ENCODE results near the gene FNDC3A. TPM values are rescaled to one million over a fixed set of nuclear protein-coding genes. Genes with fewer than 3 reads are reported as not detected.
A peak's percentile ranks its signal among the peaks of the same experiment; 100 is the strongest.

FNDC3A gene
- polyA plus RNA-seq, 1 donor, result 33.6 TPM

DNA sequence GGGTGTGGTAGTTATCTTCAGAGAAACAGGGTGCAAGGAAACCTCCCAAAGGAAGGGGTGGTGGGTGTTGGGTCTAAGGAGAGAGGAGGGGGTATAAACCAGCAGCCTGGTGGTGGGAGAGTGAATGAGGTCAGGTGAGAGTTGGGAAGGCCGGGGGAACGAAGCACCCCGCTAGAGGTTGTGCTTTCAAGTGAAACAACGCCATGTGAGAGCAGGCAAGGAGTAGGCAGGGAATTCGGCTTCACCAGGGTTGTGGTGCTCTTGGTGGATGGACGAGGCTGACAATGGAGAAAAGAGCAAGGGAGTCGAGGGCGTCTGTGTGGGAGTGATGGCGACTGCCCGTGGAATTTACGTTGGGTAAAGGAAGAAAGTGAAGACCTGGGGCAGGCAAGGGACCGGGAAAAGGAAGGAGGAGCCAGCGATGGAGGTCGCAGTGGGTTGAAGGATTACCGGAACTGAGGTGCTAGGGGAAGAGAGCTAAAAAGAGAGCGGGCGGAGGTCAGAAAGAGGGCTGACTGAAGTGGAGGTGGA lies 242.3 kb downstream of the FNDC3A start:
- DNase-seq (ENCODE audit: low read depth), result no peak

DNA sequence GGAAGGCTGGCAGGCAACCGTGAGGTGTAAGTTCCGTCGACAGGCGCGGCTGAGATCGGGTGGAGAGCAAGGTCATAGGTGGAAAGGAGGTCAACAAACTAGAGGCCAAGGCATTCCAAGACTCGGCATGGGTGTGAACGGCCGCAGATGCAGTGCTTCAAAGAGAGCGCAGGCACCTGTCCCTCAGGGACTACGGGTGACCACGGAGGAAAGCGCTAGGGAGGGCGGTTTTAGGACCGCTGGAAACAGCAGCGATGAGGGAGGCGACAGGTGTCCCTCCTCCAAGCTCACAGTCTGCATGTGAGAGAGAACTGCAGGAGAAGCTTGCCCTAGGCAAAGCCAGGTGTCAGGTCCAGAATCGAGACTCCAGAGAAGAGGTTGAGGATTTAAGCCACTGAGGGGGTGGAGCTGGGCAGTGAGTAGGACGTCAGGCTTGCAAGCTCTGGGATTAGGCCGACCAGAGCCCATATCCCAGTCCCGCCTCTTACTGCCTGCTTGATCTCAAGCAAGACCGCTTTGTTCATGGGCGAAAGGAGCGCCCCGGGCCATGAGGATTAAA lies 242.9 kb downstream of the FNDC3A start:
- no peak for DNase-seq (ENCODE audit: low read depth)

GRCh38 chr13:49219647-49220035 lies 243.9 kb downstream of the FNDC3A start:
- DNase-seq (ENCODE audit: low read depth), result no peak

GRCh38 chr13:49220036-49220855 lies 244.5 kb downstream of the FNDC3A start, which contains the start of gene MLNR:
TSS of gene MLNR (plus strand) at chr13:49220338. CDS start at chr13:49220338, 0 bp downstream.
- DNase-seq (ENCODE audit: low read depth), result peak; percentile 8

DNA sequence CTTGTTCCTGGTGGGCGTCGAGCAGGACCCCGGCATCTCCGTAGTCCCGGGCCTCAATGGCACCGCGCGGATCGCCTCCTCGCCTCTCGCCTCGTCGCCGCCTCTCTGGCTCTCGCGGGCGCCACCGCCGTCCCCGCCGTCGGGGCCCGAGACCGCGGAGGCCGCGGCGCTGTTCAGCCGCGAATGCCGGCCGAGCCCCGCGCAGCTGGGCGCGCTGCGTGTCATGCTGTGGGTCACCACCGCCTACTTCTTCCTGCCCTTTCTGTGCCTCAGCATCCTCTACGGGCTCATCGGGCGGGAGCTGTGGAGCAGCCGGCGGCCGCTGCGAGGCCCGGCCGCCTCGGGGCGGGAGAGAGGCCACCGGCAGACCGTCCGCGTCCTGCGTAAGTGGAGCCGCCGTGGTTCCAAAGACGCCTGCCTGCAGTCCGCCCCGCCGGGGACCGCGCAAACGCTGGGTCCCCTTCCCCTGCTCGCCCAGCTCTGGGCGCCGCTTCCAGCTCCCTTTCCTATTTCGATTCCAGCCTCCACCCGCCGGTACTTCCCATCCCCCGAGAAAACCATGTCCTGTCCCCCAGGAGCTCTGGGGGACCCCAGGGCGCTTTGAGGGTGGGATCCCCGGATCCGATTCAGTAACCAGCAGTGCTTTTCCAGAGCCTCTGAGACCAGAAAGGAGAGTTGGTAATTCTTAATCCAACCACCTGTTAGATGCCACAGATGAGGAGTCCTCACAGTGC lies 245.3 kb downstream of the FNDC3A start:
- no peak for DNase-seq (ENCODE audit: low read depth)

DNA sequence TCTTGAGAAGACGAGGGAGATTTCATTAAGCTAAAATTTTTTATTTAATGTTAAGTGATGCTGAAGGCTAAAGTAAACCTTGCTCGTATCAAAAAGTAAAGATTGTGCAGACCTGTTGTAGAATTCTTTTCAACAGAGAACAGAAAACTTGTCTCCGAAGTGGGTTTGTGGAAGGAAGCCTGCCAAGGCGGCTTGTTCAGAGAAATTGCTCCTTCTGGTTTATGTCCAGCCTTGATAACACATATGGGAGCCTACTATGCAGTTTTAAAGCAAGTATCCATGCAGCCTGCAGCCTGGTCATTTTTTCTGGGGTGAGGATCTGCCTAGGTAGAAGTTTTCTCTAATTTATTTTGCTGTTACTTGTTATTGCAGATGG lies 245.9 kb downstream of the FNDC3A start:
- DNase-seq (ENCODE audit: low read depth), result no peak

DNA sequence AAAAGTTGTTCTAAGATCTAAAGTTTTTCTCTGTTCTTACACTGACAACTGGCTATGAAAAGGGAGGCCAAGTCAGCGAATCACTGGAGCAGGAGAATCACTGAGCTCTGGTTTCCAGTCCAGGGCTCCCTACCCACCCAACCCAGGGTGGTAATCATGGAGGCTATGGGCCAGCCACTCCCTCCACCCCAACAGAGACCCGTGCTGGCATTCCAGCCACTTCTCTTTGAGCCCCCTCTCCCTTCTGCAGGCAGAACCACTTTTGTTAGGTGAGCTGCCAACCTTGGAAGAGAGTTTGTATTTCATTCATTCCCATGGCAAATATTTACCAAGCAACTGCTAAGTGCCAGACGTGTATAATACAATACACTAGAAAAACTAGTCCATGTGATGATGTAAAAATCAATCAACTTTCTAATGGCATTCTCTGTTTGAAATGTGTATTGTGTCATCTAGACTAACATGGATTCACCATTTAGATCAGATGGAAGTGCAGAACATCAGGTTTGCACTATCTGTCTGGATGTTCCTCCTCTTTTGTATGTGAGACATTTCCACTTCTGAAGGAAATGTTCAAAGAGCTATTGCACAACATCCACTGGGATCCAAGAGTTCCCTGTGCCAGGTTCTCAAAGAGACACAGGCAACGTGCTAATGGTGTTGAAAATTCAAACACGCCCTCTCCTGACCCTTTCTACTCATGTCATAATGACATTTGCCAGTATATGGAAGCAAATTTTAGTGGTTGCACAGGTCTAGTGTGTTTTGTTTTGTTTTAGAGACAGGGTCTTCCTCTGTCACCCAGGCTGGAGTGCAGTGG lies 249.7 kb downstream of the FNDC3A start:
- DNase-seq (ENCODE audit: low read depth), result no peak

GRCh38 chr13:49226613-49227012 lies 250.9 kb downstream of the FNDC3A start:
- DNase-seq (ENCODE audit: low read depth), result no peak

- no peak for DNase-seq (ENCODE audit: low read depth)
Measured at GRCh38 chr13:49234741-49235140, 259.0 kb downstream of the FNDC3A start.

DNA sequence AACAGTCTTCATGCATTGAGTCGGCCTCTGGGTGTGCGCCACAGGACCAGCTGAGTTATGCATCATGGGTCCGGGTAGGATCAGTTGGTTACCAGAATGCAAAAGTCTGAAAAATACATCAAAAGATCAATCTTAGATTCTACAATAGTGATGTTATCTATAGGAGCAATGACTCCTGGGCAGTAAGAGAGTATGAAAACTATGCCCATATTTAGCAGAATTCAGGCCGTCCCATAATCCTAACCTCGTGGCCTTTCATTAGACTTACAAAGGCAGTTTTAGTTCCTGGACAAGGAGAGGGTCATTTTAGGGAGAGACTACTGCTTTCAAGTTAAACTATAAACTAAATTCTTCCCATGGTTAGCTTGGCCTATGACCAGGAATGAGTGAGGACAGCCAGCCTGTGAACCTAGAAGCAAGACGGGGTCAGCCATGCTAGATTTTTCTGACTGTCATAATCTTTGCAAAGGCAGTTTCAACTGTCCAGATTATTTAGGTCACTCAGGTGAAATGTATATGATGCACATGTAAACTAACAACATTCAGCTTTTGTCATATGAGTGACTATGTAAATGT lies 260.2 kb downstream of the FNDC3A start:
- no peak for DNase-seq (ENCODE audit: low read depth)

GRCh38 chr13:49238621-49239020 lies 262.9 kb downstream of the FNDC3A start:
- no peak for DNase-seq (ENCODE audit: low read depth)

GRCh38 chr13:49240017-49240416 lies 264.3 kb downstream of the FNDC3A start:
- DNase-seq (ENCODE audit: low read depth), result no peak

- DNase-seq (ENCODE audit: low read depth), result no peak
Measured at GRCh38 chr13:49241296-49241695, 265.6 kb downstream of the FNDC3A start.

GRCh38 chr13:49245101-49245500 lies 269.4 kb downstream of the FNDC3A start:
- DNase-seq (ENCODE audit: low read depth), result no peak

DNA sequence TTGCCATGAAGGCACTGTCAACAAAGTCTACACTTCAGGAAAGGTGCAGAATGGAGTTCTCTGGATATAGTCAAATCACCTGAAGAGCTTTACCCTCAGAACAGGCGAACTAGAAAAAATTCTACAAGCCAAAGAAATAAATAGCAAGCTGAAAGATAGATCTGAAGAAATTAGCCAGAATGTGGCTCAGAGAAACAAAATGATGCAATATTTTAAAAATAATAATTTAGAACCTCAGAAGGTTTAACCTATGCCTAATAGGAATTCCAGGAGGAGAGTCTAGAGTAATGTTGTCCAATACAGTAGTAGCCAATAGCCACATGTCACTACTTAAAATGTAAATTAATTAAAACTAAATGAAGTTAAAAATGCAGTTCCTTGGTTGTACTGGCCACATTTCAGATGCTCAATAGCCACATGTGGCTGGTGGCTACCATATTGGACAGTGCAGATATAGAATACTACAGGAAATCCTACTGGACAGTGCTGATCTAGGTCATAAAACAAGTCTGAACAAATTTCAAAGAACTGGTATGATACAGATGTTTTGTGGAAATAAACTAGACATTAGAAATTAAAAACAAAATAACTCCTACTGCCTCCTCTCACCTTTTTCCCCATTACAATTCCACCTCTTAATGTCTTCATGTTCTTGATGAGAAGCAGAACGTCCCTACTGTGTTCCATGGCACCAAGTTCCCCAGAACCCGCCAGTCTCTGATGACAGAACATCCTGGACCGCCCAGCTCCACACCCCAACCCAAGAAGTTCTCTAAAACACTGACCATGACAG lies 271.3 kb downstream of the FNDC3A start:
- DNase-seq (ENCODE audit: low read depth), result no peak

GRCh38 chr13:49247643-49248621 lies 272.2 kb downstream of the FNDC3A start, which contains the start of gene CDADC1:
TSS of gene CDADC1 (plus strand) at chr13:49247925. CDS start at chr13:49248038, 113 bp downstream.
- DNase-seq (ENCODE audit: low read depth), result peak; percentile 94

GRCh38 chr13:49248622-49249002 lies 272.9 kb downstream of the FNDC3A start:
- no peak for DNase-seq (ENCODE audit: low read depth)

DNA sequence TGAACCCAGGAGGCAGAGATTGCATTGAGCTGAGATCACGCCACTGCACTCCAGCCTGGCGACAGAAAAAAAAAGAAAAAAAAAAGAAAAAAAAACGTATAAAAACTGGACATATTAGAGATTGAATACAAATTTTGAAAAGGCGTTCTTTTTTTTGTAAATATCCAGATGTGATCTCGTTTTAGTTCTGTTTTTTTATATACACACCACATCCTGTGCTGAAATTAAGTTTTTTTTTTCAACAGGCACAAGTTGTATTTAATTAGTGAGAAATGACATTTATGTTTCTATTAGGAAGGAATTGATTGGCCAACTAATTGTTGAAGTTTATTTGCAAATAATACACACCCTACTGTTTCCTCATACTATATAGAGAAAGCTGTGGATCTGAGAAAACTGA lies 275.6 kb downstream of the FNDC3A start:
- no peak for DNase-seq (ENCODE audit: low read depth)

DNA sequence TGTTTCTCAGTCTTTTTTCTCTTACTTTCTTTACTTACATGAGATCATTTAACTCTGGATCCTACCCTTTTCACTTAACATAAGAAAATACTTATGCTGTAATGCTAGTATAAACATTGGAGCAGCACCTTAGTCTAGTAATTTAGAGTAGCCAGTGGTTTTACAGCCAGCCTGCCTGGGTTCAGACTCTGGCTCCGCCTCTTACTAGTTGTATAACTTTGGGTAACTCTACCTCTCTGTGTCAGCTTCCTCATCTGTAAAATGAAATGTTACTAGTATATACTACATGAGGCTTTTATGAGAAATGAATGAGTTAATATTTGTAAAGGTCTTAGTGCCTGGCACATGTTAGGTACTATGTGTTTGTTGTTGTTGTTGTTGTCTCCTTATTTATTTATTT lies 277.6 kb downstream of the FNDC3A start:
- no peak for DNase-seq (ENCODE audit: low read depth)
